Tibial artery (tissue), 4 donors: Measurements from ENCODE around the gene ANKRD24.
A peak's percentile ranks its signal among the peaks of the same experiment; 100 is the strongest.
"Not testable (repeated sequence)": the region's sequence is repeated elsewhere in the genome, so short reads cannot be mapped to it uniquely, and the experiment has no call there.

ENCODE experiments used
- DNase-seq, 2 donors: peaks; one replicate each; pipeline ENCODE4 v3.0.0-alpha.2; 2019
- H3K27ac ChIP-seq, 2 donors: fragments of 200-600 bp; sonication (generic) in 1 of 2; 1 replicate in 1 of 2; 2 replicates in 1 of 2; pipeline ENCODE4 v1.5.1; 2018 to 2019; ENCODE audit warnings: mild to moderate bottlenecking in 1 of 2
- H3K27me3 ChIP-seq, 2 donors: fragments of 200-600 bp; sonication (generic) in 1 of 2; one replicate each; pipeline versions ENCODE4 v1.5.1 to v1.6.0; 2016 to 2019
- H3K36me3 ChIP-seq, 3 donors: fragments of 200-600 bp; sonication (generic) in 2 of 3; one replicate each; pipeline ENCODE4 v1.5.1; 2016 to 2019; ENCODE audit warnings: mild to moderate bottlenecking in 2 of 3
- H3K4me1 ChIP-seq, 4 donors: fragments of 200-600 bp; sonication (generic) in 2 of 4; 1 replicate in 3 of 4; 2 replicates in 1 of 4; pipeline ENCODE4 v1.5.1; 2016 to 2019
- H3K4me3 ChIP-seq, 2 donors: fragments of 200-600 bp; sonication (generic) in 1 of 2; 1 replicate in 1 of 2; 2 replicates in 1 of 2; pipeline ENCODE4 v1.5.1; 2018 to 2019; ENCODE audit warnings: mild to moderate bottlenecking in 2 of 2
- H3K9me3 ChIP-seq, 3 donors: fragments of 200-600 bp; sonication (generic) in 1 of 3; one replicate each; pipeline ENCODE4 v1.5.1; 2016 to 2019
- CTCF ChIP-seq, 2 experiments: fragments of 200-600 bp in 1 of 2; fragments of 450-650 bp in 1 of 2; IDR thresholded peaks; one replicate each; pipeline ENCODE4 v1.5.1; 2017 to 2019; ENCODE audit warnings: antibody characterized with exemption in 2 of 2, mild to moderate bottlenecking in 1 of 2, moderate library complexity in 1 of 2
- intact Hi-C: fragments of 100-400 bp; cut with DNase I; formaldehyde crosslinking; loops from one replicate; pipeline ENCODE4 v1.15.0; 2023; ENCODE audit warnings: low total_unique reads

Gene ANKRD24

GRCh38 chr19:4182084-4182810 is at the start of gene ANKRD24, which contains the start of gene SIRT6:
Gene ANKRD24, plus strand, starts transcription at chr19:4182689. Its CDS starts 3,737 bp downstream, at chr19:4186426.
Gene SIRT6, minus strand, starts transcription at chr19:4182563. Its CDS starts 24 bp downstream, at chr19:4182539.
- Histone ChIP-seq H3K27ac (peak within 1 kb of the TSS; percentile 76), H3K27me3 (peaks cover 0 to 5% of the 10 kb centered on the region in 2 donors), H3K4me1 (peaks cover 0 to 31% (median 21%) of the 10 kb centered on the region in 4 donors), H3K36me3 (peaks cover 10 to 34% (median 24%) of the 10 kb centered on the region in 3 donors), H3K9me3 (no peaks in the 10 kb centered on the region), H3K4me3 (peak within 1 kb of the TSS; percentile 62 to 77)
- intact Hi-C loops: loop anchor here (10.0 kb wide), 1 partner anchor 197 kb away; the partner anchor contains the start of gene EEF2
- no peak for TF ChIP-seq CTCF (IDR thresholded peaks at IDR 0.05)
- DNase-seq: peak; percentile 93 to 97

GRCh38 chr19:4134351-4134750 is 48.1 kb upstream of the ANKRD24 start:
- TF ChIP-seq CTCF (IDR thresholded peaks at IDR 0.05): no peak
- H3K9me3 ChIP-seq: no peaks in the 10 kb centered on the region
- H3K27me3 ChIP-seq: peaks cover 0 to 12% of the 10 kb centered on the region in 2 donors
- DNase-seq: no peak
- no peak overlapping the region for H3K27ac ChIP-seq
- H3K4me1 ChIP-seq: peaks cover 0 to 9% (median 4%) of the 10 kb centered on the region in 4 donors
- no peaks in the 10 kb centered on the region for H3K36me3 ChIP-seq
- intact Hi-C loops: no loop called here
- no peak overlapping the region for H3K4me3 ChIP-seq

GRCh38 chr19:4135386-4135785 is 47.1 kb upstream of the ANKRD24 start:
- peaks cover 0 to 15% of the 10 kb centered on the region in 2 donors for H3K27me3 ChIP-seq
- H3K27ac ChIP-seq, H3K4me1 ChIP-seq, H3K9me3 ChIP-seq, DNase-seq, H3K36me3 ChIP-seq, intact Hi-C loops, H3K4me3 ChIP-seq: not testable (repeated sequence)

GRCh38 chr19:4136680-4137088 is 45.8 kb upstream of the ANKRD24 start:
- intact Hi-C loops: no loop called here
- Histone ChIP-seq H3K4me3 (no peak overlapping the region), H3K27me3 (peaks cover 0 to 15% of the 10 kb centered on the region in 2 donors), H3K36me3 (no peaks in the 10 kb centered on the region), H3K4me1 (peaks cover 0 to 3% (median 0%) of the 10 kb centered on the region in 4 donors), H3K9me3 (no peaks in the 10 kb centered on the region), H3K27ac (no peak overlapping the region)
- TF ChIP-seq CTCF (IDR thresholded peaks at IDR 0.05): no peak
- DNase-seq: no peak

- Histone ChIP-seq H3K4me1 (no peaks in the 10 kb centered on the region), H3K4me3 (no peak overlapping the region), H3K27ac (no peak overlapping the region), H3K27me3 (peaks cover 0 to 18% of the 10 kb centered on the region in 2 donors), H3K9me3 (no peaks in the 10 kb centered on the region), H3K36me3 (no peaks in the 10 kb centered on the region)
- intact Hi-C loops: no loop called here
- no peak for TF ChIP-seq CTCF (IDR thresholded peaks at IDR 0.05)
- DNase-seq: no peak
Measured at GRCh38 chr19:4138445-4138844, 44.0 kb upstream of the ANKRD24 start.

GRCh38 chr19:4139614-4140236 is 42.8 kb upstream of the ANKRD24 start:
- DNase-seq: peak; percentile 78 to 86
- Histone ChIP-seq H3K27me3 (peaks cover 0 to 27% of the 10 kb centered on the region in 2 donors), H3K27ac (no peak overlapping the region), H3K36me3 (no peaks in the 10 kb centered on the region), H3K4me1 (no peaks in the 10 kb centered on the region), H3K4me3 (no peak overlapping the region), H3K9me3 (no peaks in the 10 kb centered on the region)
- intact Hi-C loops: no loop called here
- peak; percentile 62 to 80 for TF ChIP-seq CTCF (IDR thresholded peaks at IDR 0.05)
